ENCODE measurements around the gene LNP1. TPM values are rescaled to one million over a fixed set of nuclear protein-coding genes. Genes with fewer than 3 reads are reported as not detected.

Gene LNP1
- total and polyA plus RNA-seq, 2 of the 8 experiments (the other 6 are each of a cell fraction or from before 2014, with no cell fraction given), result 6.6 to 8.7 TPM

DNA sequence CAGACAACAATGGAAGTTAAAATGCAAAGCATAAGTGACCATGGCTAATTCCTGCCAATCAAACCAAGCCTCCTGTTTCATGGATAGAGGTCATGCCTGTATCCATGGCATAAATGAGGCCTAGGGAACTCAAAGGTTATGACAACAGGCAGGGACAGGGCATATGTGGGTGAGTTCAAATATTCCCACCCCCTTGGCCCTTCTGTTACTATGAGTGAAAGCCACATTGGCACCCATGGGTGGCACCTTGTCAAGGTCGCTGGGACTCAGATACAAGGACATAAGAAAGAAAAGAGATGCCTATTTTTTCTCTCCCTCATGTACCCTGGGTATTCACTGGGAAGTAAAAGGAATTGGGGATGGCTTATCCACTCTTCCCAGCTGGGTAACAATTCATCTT, 65.8 kb downstream of the LNP1 start (continued):
- TF ChIP-seq CTCF (IDR thresholded peaks at IDR 0.05; ENCODE audit: control extremely low read depth in 1 of 3, insufficient read depth in 1 of 3, low read depth in 1 of 3, low read length in 3 of 3), result no peak
- TF ChIP-seq SIX5 (IDR thresholded peaks at IDR 0.05; ENCODE audit: low read depth, low read length), result no peak
- no peak for TF ChIP-seq EP300 (IDR thresholded peaks at IDR 0.05; ENCODE audit: borderline replicate concordance in 1 of 2, low read depth in 2 of 2, low read length in 2 of 2)
- TF ChIP-seq GTF2F1 (IDR thresholded peaks at IDR 0.05; ENCODE audit: borderline replicate concordance, low read depth, low read length), result no peak
- TF ChIP-seq NRF1 (IDR thresholded peaks at IDR 0.05; ENCODE audit: low read depth, low read length), result no peak
- TF ChIP-seq, protein P1, sequence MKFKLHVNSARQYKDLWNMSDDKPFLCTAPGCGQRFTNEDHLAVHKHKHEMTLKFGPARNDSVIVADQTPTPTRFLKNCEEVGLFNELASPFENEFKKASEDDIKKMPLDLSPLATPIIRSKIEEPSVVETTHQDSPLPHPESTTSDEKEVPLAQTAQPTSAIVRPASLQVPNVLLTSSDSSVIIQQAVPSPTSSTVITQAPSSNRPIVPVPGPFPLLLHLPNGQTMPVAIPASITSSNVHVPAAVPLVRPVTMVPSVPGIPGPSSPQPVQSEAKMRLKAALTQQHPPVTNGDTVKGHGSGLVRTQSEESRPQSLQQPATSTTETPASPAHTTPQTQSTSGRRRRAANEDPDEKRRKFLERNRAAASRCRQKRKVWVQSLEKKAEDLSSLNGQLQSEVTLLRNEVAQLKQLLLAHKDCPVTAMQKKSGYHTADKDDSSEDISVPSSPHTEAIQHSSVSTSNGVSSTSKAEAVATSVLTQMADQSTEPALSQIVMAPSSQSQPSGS (IDR thresholded peaks at IDR 0.05; ENCODE audit: low read length), result no peak
- no peak for TF ChIP-seq KDM4A (IDR thresholded peaks at IDR 0.05; ENCODE audit: low read depth, low read length, severe bottlenecking)
- TF ChIP-seq HDAC2 (IDR thresholded peaks at IDR 0.05; ENCODE audit: borderline replicate concordance in 1 of 2, low read depth in 2 of 2, low read length in 2 of 2), result no peak
